A673 (cell line): ENCODE results near the gene DHRS3. TPM values are rescaled to one million over a fixed set of nuclear protein-coding genes. Genes with fewer than 3 reads are reported as not detected.
A peak's percentile ranks its signal among the peaks of the same experiment; 100 is the strongest.

ENCODE experiments used
- Bru-seq: library from RNA; stranded (reverse); fragments of 400-500 nt; gene quantifications from one replicate; lab custom pipeline; 2021; lab: Mats Ljungman, UMichigan
- BruChase-seq, 2 experiments: library from RNA; stranded (reverse); fragments of 400-500 nt; gene quantifications; one replicate each; lab custom pipeline; 2021; lab: Mats Ljungman, UMichigan
- BruUV-seq: library from RNA; stranded (reverse); fragments of 400-500 nt; replicated peaks from 2 replicates; lab custom pipeline; 2021; lab: Mats Ljungman, UMichigan
- CTCF ChIA-PET: fragments of 300-600 bp; sonication (Branson Sonifier 250); formaldehyde crosslinking; loops from one replicate; lab custom pipeline; 2022; ENCODE audit warnings: antibody characterized with exemption; lab: Charles Lee
- POLR2A ChIA-PET: fragments of 300-600 bp; sonication (Branson Sonifier 250); formaldehyde crosslinking; loops from one replicate; lab custom pipeline; 2022; ENCODE audit warnings: antibody characterized with exemption; ENCODE audit not compliant: low non-redundant PET; lab: Charles Lee
- DNase-seq: peaks from one replicate; pipeline ENCODE4 v3.0.0-alpha.2; 2015; ENCODE audit warnings: low spot score
- H3K27ac ChIP-seq: fragments of 200-600 bp; sonication (generic); 2 replicates; pipeline ENCODE4 v1.5.1; 2016; ENCODE audit warnings: mixed run types, low read depth, mild to moderate bottlenecking, mixed read lengths, antibody characterized with exemption, low read length; ENCODE audit not compliant: poor library complexity, severe bottlenecking
- H3K27me3 ChIP-seq: fragments of 200-600 bp; sonication (generic); replicated peaks from 2 replicates; pipeline ENCODE4 v1.6.1; 2017; ENCODE audit warnings: mixed run types, low read depth, mild to moderate bottlenecking, mixed read lengths, antibody characterized with exemption, low read length; ENCODE audit not compliant: insufficient read depth, poor library complexity
- H3K36me3 ChIP-seq: fragments of 200-600 bp; sonication (generic); 2 replicates; pipeline ENCODE4 v1.6.1; 2016; ENCODE audit warnings: mixed run types, mild to moderate bottlenecking, mixed read lengths, antibody characterized with exemption, low read length; ENCODE audit not compliant: insufficient read depth, poor library complexity, severe bottlenecking
- H3K4me1 ChIP-seq: fragments of 200-600 bp; sonication (generic); 2 replicates; pipeline ENCODE4 v1.6.1; 2017; ENCODE audit warnings: mixed run types, mild to moderate bottlenecking, mixed read lengths, antibody characterized with exemption, low read length; ENCODE audit not compliant: insufficient read depth, poor library complexity, severe bottlenecking
- H3K4me3 ChIP-seq: fragments of 200-600 bp; sonication (generic); 2 replicates; pipeline ENCODE4 v1.5.1; 2016; ENCODE audit warnings: low read depth, mixed run types, mild to moderate bottlenecking, mixed read lengths, low read length; ENCODE audit not compliant: poor library complexity, severe bottlenecking
- H3K9me3 ChIP-seq: fragments of 200-600 bp; sonication (generic); 2 replicates; pipeline ENCODE4 v1.6.1; 2016; ENCODE audit warnings: mixed run types, low read depth, mild to moderate bottlenecking, mixed read lengths, antibody characterized with exemption, low read length; ENCODE audit not compliant: poor library complexity, severe bottlenecking
- CTCF ChIP-seq: fragments of 300-800, 200-600 bp; sonication (generic); conservative IDR thresholded peaks from 2 replicates; pipeline ENCODE4 v1.5.1; 2017; ENCODE audit warnings: low read depth, mild to moderate bottlenecking, antibody characterized with exemption, low read length, moderate library complexity, mixed read lengths
- EZH2 ChIP-seq: fragments of 200-600 bp; sonication (generic); IDR thresholded peaks from 2 replicates; pipeline ENCODE4 v1.6.1; 2017; ENCODE audit warnings: borderline replicate concordance, low read depth, mild to moderate bottlenecking, mixed read lengths, antibody characterized with exemption, low read length; ENCODE audit not compliant: poor library complexity, severe bottlenecking
- intact Hi-C: fragments of 100-400 bp; cut with micrococcal nuclease; formaldehyde crosslinking; loops from one replicate; pipeline ENCODE4 v1.10.0; 2022; ENCODE audit not compliant: unreplicated experiment
- long read RNA-seq: library from polyadenylated mRNA; stranded (forward); transcript quantifications from one replicate; pipeline ENCODE4 v2.0.0, GENCODE V29; 2022
- total RNA-seq: library from RNA; stranded (reverse); gene quantifications from 2 replicates; pipeline ENCODE4 v1.2.3, GENCODE V29; 2021

DHRS3 gene
- total RNA-seq (2.4 TPM in 2 replicates), Bru-seq, nascent RNA (percentile 35 among the genes with signal in this experiment), BruChase-seq, experiment 1, labeled RNA remaining after a 2-hour chase (percentile 39 among the genes with signal in this experiment), BruChase-seq, experiment 2, labeled RNA remaining after a 6-hour chase (percentile 47 among the genes with signal in this experiment)
- long read RNA-seq, partial matches to known transcripts, result 1 of 5 reads
- long read RNA-seq, other reads (novel, unspliced or antisense), result 2 of 5 reads

- Histone ChIP-seq H3K9me3 (no peaks in the 10 kb centered on the region), H3K27ac (peak within 1 kb of the TSS; percentile 89), H3K4me3 (peak within 1 kb of the TSS; percentile 63), H3K36me3 (no peaks in the 10 kb centered on the region), H3K27me3 (peaks cover 14% of the 10 kb centered on the region), H3K4me1 (peaks cover 13% of the 10 kb centered on the region)
- TF ChIP-seq EZH2 (no peak), CTCF (no peak)
- ChIA-PET CTCF (interaction anchor here (0.6 to 2.2 kb wide), 4 partner anchors 211 to 343 kb away, joined by 4 to 10 read pairs (median 6); no protein-coding TSS in a partner anchor), POLR2A (interaction anchor here (0.5 to 0.7 kb wide), 2 partner anchors 171 to 567 kb away, joined by 4 to 7 read pairs; no protein-coding TSS in a partner anchor)
- no TSS peak for BruUV-seq
- peak; percentile 88 for DNase-seq
- intact Hi-C loops, result loop anchor here (2.0 to 10.0 kb wide), 3 partner anchors 211 to 343 kb away; no protein-coding TSS in a partner anchor
Observed at GRCh38 chr1:12617901-12618660, at the start of gene DHRS3. DHRS3 (minus strand) TSS chr1:12618210; CDS start chr1:12617348, 862 bp downstream.

GRCh38 chr1:12666141-12666735 lies 48.2 kb upstream of the DHRS3 start:
- intact Hi-C loops, result no loop called here
- Histone ChIP-seq H3K9me3 (no peaks in the 10 kb centered on the region), H3K27ac (no peak overlapping the region), H3K36me3 (no peaks in the 10 kb centered on the region), H3K4me1 (no peaks in the 10 kb centered on the region), H3K4me3 (no peak overlapping the region), H3K27me3 (peaks cover 3% of the 10 kb centered on the region)
- ChIA-PET CTCF (interaction anchor here (1.2 kb wide), 1 partner anchor 541 kb away, joined by 3 read pairs; no protein-coding TSS in a partner anchor), POLR2A (no interaction called here)
- BruUV-seq, result no TSS peak
- no peak for DNase-seq
- no peak for TF ChIP-seq EZH2
- no peak for TF ChIP-seq CTCF

- no peak overlapping the region for H3K27ac ChIP-seq
- intact Hi-C loops, result no loop called here
- no peaks in the 10 kb centered on the region for H3K4me1 ChIP-seq
- ChIA-PET POLR2A (interaction anchor here (0.6 kb wide), 1 partner anchor 9 kb away, joined by 5 read pairs; no protein-coding TSS in a partner anchor), CTCF (interaction anchor here (1.2 kb wide), 1 partner anchor 541 kb away, joined by 3 read pairs; no protein-coding TSS in a partner anchor)
- no peaks in the 10 kb centered on the region for H3K9me3 ChIP-seq
- BruUV-seq, result no TSS peak
- H3K4me3 ChIP-seq, result no peak overlapping the region
- DNase-seq, result no peak
- no peaks in the 10 kb centered on the region for H3K36me3 ChIP-seq
- TF ChIP-seq EZH2 (no peak), CTCF (no peak)
- H3K27me3 ChIP-seq, result peaks cover 3% of the 10 kb centered on the region
Observed at GRCh38 chr1:12665511-12665910, 47.5 kb upstream of the DHRS3 start.
